ENCODE data around the gene HYLS1.
"Not testable (repeated sequence)": the region's sequence is repeated elsewhere in the genome, so short reads cannot be mapped to it uniquely, and the experiment has no call there.

HYLS1 gene, protein sequence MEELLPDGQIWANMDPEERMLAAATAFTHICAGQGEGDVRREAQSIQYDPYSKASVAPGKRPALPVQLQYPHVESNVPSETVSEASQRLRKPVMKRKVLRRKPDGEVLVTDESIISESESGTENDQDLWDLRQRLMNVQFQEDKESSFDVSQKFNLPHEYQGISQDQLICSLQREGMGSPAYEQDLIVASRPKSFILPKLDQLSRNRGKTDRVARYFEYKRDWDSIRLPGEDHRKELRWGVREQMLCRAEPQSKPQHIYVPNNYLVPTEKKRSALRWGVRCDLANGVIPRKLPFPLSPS

GRCh38 chr11:125887373-125888324, at the start of gene HYLS1:
Gene HYLS1, plus strand, starts transcription at chr11:125887668. Its CDS starts 11,701 bp downstream, at chr11:125899369.
- peak; percentile 96 to 98 for DNase-seq

DNA sequence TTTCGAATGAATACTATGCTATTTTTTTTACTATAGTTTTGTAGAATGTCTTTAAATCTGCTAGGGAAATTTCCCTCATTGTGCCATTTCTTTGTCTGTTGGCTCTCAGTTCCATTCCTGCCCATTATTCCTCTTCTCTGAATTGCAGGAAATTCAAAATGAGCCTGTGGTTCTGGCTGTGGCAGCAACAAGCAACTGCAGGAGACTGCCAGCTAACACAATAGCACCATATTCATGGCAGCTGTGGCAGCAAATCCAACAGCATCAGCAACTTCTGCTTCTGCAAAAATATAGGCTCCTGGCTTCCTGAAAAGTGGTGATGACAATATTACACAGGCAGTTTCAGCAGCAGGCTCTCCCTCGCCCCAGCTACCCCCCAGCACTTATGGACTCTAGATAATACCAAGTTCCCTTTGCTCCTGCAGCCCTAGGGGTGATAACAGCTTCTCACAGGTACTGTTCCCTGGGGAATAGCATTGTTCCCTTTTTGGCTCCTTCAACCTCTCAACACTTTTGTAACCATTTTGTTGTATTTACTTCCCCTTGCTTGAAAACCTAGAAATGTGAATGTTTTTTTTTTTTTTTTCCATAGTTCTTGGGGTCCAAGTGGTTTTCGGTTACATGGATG, 45.0 kb upstream of the HYLS1 start:
- DNase-seq, result no peak

GRCh38 chr11:125846188-125846587, 41.3 kb upstream of the HYLS1 start:
- DNase-seq, result no peak

DNA sequence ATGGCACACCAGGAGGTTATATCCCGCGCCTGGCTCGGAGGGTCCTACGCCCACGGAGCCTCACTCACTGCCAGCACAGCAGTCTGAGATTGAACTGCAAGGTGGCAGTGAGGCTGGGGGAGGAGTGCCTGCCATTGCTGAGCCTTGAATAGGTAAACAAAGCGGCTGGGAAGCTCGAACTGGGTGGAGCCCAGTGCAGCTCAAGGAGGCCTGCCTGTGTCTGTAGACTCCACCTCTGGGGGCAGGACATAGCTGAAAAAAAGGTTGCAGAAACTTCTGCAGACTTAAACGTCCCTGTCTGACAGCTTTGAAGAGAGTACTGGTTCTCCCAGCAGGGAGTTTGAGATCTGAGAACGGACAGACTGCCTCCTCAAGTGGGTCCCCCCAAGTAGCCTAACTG, 29.8 kb upstream of the HYLS1 start:
- DNase-seq, result not testable (repeated sequence)

DNA sequence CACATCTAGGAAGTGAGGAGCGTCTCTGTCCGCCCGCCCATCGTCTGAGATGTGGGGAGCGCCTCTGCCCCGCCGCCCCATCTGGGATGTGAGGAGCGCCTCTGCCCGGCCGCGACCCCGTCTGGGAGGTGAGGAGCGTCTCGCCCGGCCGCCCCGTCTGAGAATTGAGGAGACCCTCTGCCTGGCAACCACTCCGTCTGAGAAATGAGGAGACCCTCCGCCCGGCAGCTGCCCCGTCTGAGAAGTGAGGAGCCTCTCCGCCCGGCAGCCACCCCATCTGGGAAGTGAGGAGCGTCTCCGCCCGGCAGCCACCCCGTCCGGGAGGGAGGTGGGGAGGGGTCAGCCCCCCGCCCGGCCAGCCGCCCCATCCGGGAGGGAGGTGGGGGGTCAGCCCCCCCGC, 24.7 kb upstream of the HYLS1 start:
- not testable (repeated sequence) for DNase-seq

DNA sequence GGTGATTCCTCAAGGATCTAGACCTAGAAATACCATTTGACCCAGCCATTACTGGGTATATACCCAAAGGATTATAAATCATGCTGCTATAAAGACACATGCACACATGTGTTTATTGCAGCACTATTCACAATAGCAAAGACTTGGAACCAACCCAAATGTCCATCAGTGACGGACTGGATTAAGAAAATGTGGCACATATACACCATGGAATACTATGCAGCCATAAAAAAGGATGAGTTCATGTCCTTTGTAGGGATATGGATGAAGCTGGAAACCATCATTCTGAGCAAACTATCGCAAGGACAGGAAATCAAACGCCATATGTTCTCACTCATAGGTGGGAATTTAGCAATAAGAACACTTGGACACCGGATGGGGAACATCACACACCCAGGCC, 22.1 kb upstream of the HYLS1 start:
- DNase-seq, result not testable (repeated sequence)

DNA sequence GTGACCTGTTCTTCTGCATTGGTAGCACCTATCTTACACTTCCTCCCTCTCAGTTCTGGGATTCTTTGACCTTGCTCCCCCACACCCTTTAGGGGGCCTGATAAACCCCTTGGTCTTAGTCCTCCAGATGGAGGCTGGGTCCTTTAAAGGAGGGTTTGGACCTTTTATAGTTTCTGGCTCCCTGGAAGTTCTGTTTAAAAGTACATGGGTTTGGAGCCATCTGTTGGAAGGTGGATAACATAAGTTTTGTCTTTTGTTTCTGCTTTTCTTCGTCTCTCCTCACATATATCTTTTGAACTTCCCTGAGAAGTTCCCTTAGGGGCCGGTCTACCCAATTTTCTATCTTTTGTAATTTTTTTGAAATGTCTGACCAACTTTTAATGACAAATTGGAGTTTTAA, 17.9 kb upstream of the HYLS1 start:
- no peak for DNase-seq

- DNase-seq, result peak in 1 of 2 donors; percentile 47
These were observed 15.9 kb upstream of the HYLS1 start for GRCh38 chr11:125871391-125872137.

DNA sequence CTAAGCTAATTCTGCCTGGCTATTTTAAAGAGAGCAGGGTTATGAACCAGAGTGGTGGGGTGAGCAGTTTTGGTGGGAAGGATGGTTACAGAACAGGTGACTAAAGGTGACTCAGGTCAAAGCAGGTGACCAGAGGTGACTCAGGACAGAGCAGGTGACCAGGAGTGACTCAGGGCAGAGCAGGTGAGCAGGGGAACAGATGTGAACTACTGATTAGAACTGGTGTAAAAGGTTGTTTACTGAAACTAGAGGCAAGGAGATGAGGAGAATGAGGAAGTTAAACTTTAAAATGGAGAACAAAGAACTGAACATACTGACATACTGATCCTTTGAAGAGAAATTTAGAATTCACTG, 15.4 kb upstream of the HYLS1 start:
- no peak for DNase-seq

- no peak for DNase-seq
These were observed 13.4 kb upstream of the HYLS1 start for GRCh38 chr11:125873881-125874555.

DNA sequence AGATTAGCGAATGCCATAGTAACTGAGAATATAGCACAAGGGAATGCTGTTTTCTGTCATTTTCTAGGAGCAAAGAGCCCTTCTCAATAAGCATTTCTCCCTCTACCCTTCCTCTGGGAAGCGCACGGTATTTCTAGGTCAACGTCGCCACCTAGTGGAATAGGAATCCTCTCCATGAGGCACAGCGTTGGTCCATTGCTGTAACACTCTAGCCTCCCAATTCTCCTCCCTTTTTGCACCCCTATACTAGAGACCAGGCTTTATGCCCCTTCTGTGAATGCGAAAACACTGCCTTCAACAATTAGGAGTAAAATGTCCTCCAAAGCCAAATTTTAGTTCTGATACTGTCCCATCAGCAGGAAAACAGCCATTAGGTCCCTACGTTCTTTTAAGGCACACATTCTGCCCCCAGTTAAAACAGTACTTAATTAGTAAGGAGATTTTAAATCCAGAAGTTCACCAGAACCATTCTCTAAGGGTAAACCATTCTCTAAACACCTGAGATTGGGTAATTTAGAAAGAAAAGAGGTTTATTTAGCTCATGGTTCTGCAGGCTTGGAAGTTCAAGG, 12.8 kb upstream of the HYLS1 start:
- DNase-seq, result peak; percentile 46 to 55

DNA sequence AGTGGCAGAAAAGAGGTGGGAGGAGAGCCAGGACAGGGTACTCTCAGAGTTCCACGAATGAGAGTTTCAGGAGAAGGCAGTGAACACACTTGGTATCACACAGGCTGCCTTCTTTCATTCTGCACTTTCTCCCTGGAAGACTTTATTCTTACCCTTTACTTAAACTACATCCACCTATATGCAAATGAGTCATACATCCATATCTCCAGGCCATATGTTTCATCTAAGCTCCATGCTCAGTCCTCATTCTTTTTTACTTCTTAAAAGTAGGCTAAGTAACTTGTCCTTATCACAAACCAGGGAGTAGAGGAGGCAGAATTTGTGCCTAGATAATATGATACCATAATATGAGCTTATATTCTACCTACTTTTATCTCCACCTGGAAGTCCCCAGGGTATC, 6.2 kb upstream of the HYLS1 start:
- DNase-seq, result no peak

DNA sequence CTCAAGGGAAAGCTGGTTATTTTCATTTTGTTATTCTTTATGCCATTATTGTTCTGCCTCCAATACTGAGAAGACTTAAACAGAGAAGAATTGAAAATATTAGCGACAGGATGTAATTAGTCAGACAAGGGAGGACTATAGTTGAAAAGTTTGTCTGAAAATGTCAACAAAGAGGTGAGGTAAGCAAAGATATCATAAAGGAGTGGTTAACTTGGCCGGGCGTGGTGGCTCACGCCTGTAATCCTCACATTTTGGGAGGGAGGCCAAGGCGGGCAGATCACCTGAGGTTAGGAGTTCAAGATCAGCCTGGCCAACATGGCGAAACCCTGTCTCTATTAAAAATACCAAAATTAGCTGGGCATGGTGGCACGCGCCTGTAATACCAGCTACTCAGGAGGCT, 4.1 kb upstream of the HYLS1 start:
- DNase-seq, result no peak

- DNase-seq, result peak in 1 of 2 donors; percentile 42
These were observed 483 bp upstream of the HYLS1 start for GRCh38 chr11:125886997-125887372.

DNA sequence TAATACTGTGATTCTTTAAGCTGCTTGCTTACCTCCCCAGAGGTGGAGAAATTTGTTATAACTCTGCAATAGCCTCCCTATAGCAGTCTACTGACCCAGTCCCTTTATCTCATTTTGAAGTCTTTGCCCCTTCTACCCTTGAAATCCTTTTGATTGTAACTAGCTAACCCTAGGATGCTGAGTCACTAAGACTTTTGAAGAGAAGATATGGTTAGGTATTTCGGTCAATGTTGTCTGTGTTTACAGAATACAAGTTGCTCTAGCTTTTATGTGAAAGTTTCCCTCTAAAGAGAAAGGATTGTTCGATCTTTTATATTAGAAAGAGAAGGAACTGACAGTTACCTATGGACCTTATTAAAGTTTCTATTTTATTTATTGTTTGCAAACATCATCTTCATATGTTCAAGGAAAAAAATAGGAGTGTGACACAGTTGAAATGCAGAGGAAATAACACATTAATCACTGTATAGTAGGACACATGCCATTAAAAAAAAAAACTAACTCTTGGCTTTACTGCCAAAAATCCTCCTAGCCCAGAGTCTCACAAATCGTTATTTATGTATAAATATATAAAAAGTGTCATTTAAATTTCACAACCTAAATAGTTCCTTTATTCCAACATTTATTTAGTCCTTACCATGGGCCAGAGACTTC, 3.1 kb downstream of the HYLS1 start:
- no peak for DNase-seq

- no peak for DNase-seq
These were observed 4.6 kb downstream of the HYLS1 start for GRCh38 chr11:125892071-125892470.

DNA sequence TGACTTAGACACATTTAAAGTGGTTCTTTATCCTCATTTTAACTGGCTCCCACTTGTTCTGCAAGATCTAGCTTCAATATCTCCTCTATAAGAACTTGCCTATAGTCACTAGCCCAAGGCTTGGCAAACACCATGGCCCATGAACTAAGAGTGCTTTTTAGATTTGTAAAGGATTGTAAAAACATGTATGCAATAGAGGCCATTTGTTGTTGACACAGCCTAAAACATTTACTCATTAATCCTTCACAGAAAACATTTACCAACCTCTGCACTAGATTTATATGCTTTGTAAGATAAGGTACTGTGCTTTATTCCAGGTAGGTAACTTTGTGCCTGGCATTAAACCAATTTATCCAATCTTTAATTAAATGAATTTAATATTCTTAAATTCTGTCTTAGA, 5.5 kb downstream of the HYLS1 start:
- DNase-seq, result no peak

DNA sequence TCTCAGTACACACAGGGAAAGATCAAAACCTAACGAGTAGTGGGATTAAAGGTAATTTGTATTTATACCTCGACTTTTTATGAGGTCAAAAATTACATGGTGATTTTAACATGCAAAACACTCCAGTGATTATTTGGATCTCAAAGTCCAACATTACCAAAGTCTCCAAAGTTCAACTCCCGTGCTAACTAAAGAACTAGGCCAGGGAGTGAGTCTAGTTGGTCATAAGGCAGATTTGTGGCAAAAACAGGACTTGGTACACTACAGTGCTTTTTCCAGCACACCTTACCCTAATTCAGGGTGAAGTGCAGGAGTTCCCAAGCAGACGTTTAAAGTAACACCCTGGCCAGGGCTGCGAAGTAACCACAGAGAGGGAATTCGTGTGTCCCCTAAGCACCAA, 14.4 kb downstream of the HYLS1 start:
- no peak for DNase-seq

GRCh38 chr11:125902277-125902926, 14.9 kb downstream of the HYLS1 start:
- DNase-seq, result no peak

DNA sequence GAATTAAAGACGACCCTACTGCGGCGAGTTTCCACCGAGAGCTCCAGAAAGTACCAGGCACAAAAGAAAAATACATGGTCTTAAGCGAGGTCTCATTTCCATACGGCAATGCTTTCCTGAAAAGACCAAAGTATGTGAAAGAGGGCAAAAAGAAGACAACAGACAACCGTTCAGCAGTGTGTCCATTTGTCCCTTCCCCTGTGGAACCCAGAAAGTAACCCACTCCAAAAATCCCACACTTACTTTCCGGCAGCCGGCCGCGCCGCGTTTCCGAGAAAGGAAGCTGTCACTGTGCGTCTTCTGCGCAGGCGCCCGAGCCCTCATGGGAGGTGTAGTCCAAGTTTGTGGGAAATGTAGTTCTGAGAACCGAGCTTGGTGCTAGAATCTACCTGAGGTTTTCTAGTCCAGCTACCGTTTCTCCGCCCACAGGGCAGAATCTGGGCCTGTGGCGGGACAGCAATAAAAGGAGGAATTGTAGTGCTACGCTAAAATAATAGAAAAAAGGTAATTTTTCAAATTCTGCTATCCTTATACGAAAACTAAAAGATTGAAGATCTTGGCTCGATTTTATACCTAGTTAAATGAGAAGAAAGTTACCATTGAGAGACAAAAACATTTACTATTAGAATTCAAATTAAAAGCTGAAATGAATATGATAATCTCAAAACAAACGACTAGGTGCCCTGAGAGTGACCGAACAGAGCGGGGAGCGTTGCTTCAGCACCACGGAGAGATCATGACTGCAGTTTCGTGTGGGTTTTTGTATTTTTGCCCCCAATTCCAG, 15.7 kb downstream of the HYLS1 start, which contains the start of gene PUS3:
TSS of gene PUS3 (minus strand) at position 280 of the 784 bp plus-strand sequence. CDS start 6,922 bp downstream, outside the sequence.
- peak; percentile 90 to 91 for DNase-seq
